ENCODE data around the gene HTRA3.

GRCh38 chr4:8315435-8316250 is 46.1 kb downstream of the HTRA3 start:
- TF ChIP-seq, protein P1, sequence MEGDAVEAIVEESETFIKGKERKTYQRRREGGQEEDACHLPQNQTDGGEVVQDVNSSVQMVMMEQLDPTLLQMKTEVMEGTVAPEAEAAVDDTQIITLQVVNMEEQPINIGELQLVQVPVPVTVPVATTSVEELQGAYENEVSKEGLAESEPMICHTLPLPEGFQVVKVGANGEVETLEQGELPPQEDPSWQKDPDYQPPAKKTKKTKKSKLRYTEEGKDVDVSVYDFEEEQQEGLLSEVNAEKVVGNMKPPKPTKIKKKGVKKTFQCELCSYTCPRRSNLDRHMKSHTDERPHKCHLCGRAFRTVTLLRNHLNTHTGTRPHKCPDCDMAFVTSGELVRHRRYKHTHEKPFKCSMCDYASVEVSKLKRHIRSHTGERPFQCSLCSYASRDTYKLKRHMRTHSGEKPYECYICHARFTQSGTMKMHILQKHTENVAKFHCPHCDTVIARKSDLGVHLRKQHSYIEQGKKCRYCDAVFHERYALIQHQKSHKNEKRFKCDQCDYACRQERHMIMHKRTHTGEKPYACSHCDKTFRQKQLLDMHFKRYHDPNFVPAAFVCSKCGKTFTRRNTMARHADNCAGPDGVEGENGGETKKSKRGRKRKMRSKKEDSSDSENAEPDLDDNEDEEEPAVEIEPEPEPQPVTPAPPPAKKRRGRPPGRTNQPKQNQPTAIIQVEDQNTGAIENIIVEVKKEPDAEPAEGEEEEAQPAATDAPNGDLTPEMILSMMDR (conservative IDR thresholded peaks at IDR 0.05; ENCODE audit: low read depth in 2 of 2), result no peak
- TF ChIP-seq, protein P2, sequence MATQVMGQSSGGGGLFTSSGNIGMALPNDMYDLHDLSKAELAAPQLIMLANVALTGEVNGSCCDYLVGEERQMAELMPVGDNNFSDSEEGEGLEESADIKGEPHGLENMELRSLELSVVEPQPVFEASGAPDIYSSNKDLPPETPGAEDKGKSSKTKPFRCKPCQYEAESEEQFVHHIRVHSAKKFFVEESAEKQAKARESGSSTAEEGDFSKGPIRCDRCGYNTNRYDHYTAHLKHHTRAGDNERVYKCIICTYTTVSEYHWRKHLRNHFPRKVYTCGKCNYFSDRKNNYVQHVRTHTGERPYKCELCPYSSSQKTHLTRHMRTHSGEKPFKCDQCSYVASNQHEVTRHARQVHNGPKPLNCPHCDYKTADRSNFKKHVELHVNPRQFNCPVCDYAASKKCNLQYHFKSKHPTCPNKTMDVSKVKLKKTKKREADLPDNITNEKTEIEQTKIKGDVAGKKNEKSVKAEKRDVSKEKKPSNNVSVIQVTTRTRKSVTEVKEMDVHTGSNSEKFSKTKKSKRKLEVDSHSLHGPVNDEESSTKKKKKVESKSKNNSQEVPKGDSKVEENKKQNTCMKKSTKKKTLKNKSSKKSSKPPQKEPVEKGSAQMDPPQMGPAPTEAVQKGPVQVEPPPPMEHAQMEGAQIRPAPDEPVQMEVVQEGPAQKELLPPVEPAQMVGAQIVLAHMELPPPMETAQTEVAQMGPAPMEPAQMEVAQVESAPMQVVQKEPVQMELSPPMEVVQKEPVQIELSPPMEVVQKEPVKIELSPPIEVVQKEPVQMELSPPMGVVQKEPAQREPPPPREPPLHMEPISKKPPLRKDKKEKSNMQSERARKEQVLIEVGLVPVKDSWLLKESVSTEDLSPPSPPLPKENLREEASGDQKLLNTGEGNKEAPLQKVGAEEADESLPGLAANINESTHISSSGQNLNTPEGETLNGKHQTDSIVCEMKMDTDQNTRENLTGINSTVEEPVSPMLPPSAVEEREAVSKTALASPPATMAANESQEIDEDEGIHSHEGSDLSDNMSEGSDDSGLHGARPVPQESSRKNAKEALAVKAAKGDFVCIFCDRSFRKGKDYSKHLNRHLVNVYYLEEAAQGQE (IDR thresholded peaks at IDR 0.05; ENCODE audit: unreplicated experiment), result no peak
- TF ChIP-seq POLR2AphosphoS5 (IDR thresholded peaks at IDR 0.05; ENCODE audit: low read depth), result no peak
- TF ChIP-seq ZNF331 (CRISPR knock-in tag; IDR thresholded peaks at IDR 0.05; ENCODE audit: low read depth), result no peak
- TF ChIP-seq, protein P3, sequence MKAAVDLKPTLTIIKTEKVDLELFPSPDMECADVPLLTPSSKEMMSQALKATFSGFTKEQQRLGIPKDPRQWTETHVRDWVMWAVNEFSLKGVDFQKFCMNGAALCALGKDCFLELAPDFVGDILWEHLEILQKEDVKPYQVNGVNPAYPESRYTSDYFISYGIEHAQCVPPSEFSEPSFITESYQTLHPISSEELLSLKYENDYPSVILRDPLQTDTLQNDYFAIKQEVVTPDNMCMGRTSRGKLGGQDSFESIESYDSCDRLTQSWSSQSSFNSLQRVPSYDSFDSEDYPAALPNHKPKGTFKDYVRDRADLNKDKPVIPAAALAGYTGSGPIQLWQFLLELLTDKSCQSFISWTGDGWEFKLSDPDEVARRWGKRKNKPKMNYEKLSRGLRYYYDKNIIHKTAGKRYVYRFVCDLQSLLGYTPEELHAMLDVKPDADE (IDR thresholded peaks at IDR 0.05), result no peak
- no peak for TF ChIP-seq EZH2phosphoT487 (IDR thresholded peaks at IDR 0.05; ENCODE audit: unreplicated experiment)
- TF ChIP-seq EZH2 (IDR thresholded peaks at IDR 0.05; ENCODE audit: low read depth, unreplicated experiment), result no peak
- no peak for TF ChIP-seq CREB1 (CRISPR knock-in tag; IDR thresholded peaks at IDR 0.05; ENCODE audit: low read depth)
- no peak for TF ChIP-seq JUNB (IDR thresholded peaks at IDR 0.05; ENCODE audit: unreplicated experiment)
- no peak for TF ChIP-seq ZNF114 (CRISPR knock-in tag; IDR thresholded peaks at IDR 0.05)
- TF ChIP-seq NANOG (IDR thresholded peaks at IDR 0.05; ENCODE audit: borderline replicate concordance), result no peak
